Lung (tissue), 12 donors: ENCODE results near the gene DBNDD1. TPM values are rescaled to one million over a fixed set of nuclear protein-coding genes. Genes with fewer than 3 reads are reported as not detected.

ENCODE experiments used
- ATAC-seq: fragments of 200-7000 bp; cut with Tn5 transposase; one replicate; pipeline ENCODE4 v1.9.1; 2020; ENCODE audit warnings: moderate number of reproducible peaks; ENCODE audit not compliant: insufficient read depth, low FRiP score
- DNase-seq, 3 donors: peaks; one replicate each; pipeline ENCODE4 v3.0.0-alpha.2; 2013 to 2017
- H3K27ac ChIP-seq, 2 donors: one replicate each; pipeline ENCODE4 v1.5.1; 2013; ENCODE audit warnings: mild to moderate bottlenecking in 2 of 2, moderate library complexity in 2 of 2, control low read depth in 1 of 2, inconsistent platforms in 1 of 2, low read depth in 1 of 2, low read length in 1 of 2
- H3K27me3 ChIP-seq, 3 donors: one replicate each; pipeline ENCODE4 v1.5.1; 2013; ENCODE audit warnings: low read length in 2 of 3; ENCODE audit not compliant: control insufficient read depth in 3 of 3, insufficient read depth in 3 of 3
- H3K36me3 ChIP-seq, 4 donors: one replicate each; pipeline ENCODE4 v1.5.1; 2013; ENCODE audit warnings: low read length in 4 of 4, mild to moderate bottlenecking in 1 of 4, moderate library complexity in 1 of 4; ENCODE audit not compliant: control insufficient read depth in 4 of 4, insufficient read depth in 4 of 4
- H3K4me1 ChIP-seq, 5 donors: one replicate each; pipeline ENCODE4 v1.5.1; 2013; ENCODE audit warnings: low read length in 5 of 5, mild to moderate bottlenecking in 2 of 5, moderate library complexity in 1 of 5; ENCODE audit not compliant: control insufficient read depth in 5 of 5, insufficient read depth in 5 of 5
- H3K4me3 ChIP-seq: one replicate; pipeline ENCODE4 v1.5.1; 2013; ENCODE audit warnings: mild to moderate bottlenecking, control low read depth, moderate library complexity
- H3K9ac ChIP-seq, 2 donors: one replicate each; pipeline ENCODE4 v1.5.1; 2013; ENCODE audit warnings: low read length in 2 of 2, control low read depth in 1 of 2; ENCODE audit not compliant: insufficient read depth in 1 of 2
- H3K9me3 ChIP-seq, 4 donors: one replicate each; pipeline ENCODE4 v1.5.1; 2013; ENCODE audit warnings: low read length in 3 of 4, mild to moderate bottlenecking in 1 of 4, moderate library complexity in 1 of 4; ENCODE audit not compliant: control insufficient read depth in 4 of 4, insufficient read depth in 3 of 4
- CTCF ChIP-seq: IDR thresholded peaks from 2 replicates; pipeline ENCODE4 v1.5.1; 2012; ENCODE audit warnings: mild to moderate bottlenecking; ENCODE audit errors: control extremely low read depth, extremely low read depth
- WGBS, 2 donors: extraction: QIAGEN DNeasy Blood & Tissue Kit; methylation state at CpG; one replicate each; pipeline ENCODE4 v1.1.7; 2013; 5-methylcytosine and 5-hydroxymethylcytosine counted together
- polyA plus RNA-seq, 2 donors: library from polyadenylated mRNA; stranded (reverse); fragments of 200-250 nt; gene quantifications; one replicate each; pipeline ENCODE4 v1.2.1, GENCODE V29; 2013
- total RNA-seq, 2 donors: library from RNA; depleted of rRNA in 1 of 2; stranded (reverse); fragments of >200 nt in 1 of 2; gene quantifications; one replicate each; pipeline ENCODE4 v1.2.1, GENCODE V29; 2014 to 2021
- donor health status: control.
- donor health status: control.
- donor health status: Bipolar disorder and iron deficiency.
- donor health status: healthy.
- donor health status: DM: yes; HTN: yes; CAD: no.

Gene DBNDD1
- total and polyA plus RNA-seq, 4 donors, result 2.5 to 5.8 (median 4.5) TPM

DNA sequence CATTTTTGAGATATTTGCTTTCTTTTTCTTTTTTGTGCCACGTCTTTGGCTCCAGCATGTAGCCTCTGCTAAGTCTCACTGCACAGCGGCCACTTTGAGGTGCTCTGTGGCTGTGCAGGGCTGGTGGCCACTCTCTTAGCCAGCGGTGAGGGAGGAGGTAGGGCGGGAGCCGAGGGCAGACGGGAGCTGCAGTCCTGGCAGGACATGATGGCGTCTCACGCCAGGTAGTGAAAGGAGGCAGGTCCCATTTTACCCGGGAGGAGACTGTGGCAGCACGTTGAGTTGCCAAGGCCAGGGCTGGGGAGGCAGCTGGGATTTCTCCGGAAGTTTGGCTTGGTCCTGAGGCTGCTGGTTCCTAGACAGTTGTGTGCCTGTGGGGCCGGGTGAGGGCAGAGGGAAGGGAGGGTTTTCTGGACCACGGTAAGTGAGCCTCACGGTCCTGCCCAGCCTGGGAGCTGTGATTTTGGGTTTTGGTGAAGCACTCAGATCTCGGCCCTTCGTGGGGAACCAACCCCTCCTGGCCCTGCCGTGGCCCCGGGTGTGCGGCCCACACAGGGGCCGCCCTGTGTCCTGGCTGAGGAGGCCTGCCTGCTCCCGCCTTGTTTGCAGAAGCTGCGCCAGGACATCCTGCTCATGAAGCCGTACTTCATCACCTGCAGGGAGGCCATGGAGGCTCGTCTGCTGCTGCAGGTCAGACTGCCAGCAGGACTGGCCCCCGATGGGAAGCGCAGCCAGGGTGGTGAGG, 56.3 kb downstream of the DBNDD1 start:
- H3K9me3 ChIP-seq, result no peaks in the 10 kb centered on the region
- peaks cover 0 to 64% (median 9%) of the 10 kb centered on the region in 4 donors for H3K36me3 ChIP-seq
- no peaks in the 10 kb centered on the region for H3K4me1 ChIP-seq
- TF ChIP-seq CTCF, result no peak
- no peaks in the 10 kb centered on the region for H3K27me3 ChIP-seq
- WGBS, 2 donors, result 91% methylated on average over 26 of the region's 26 CpGs
- H3K27ac ChIP-seq, result no peak overlapping the region
- H3K9ac ChIP-seq, result no peak overlapping the region
- DNase-seq (no peak), ATAC-seq (no peak)
- no peak overlapping the region for H3K4me3 ChIP-seq

GRCh38 chr16:89961920-89962319, 57.3 kb downstream of the DBNDD1 start:
- Histone ChIP-seq H3K4me3 (no peak overlapping the region), H3K4me1 (no peaks in the 10 kb centered on the region), H3K9me3 (no peaks in the 10 kb centered on the region), H3K27ac (no peak overlapping the region), H3K36me3 (peaks cover 0 to 72% (median 10%) of the 10 kb centered on the region in 4 donors), H3K27me3 (no peaks in the 10 kb centered on the region), H3K9ac (no peak overlapping the region)
- DNase-seq (no peak), ATAC-seq (no peak)
- WGBS, 2 donors, result 95% methylated on average over 22 to 23 of the region's 23 CpGs
- TF ChIP-seq CTCF, result no peak

GRCh38 chr16:89960966-89961365, 58.3 kb downstream of the DBNDD1 start:
- H3K4me3 ChIP-seq, result no peak overlapping the region
- WGBS, 2 donors, result 96 to 97% methylated on average over 13 of the region's 13 CpGs
- no peaks in the 10 kb centered on the region for H3K4me1 ChIP-seq
- H3K9me3 ChIP-seq, result no peaks in the 10 kb centered on the region
- ATAC-seq, result no peak
- no peak overlapping the region for H3K9ac ChIP-seq
- no peaks in the 10 kb centered on the region for H3K27me3 ChIP-seq
- no peak overlapping the region for H3K27ac ChIP-seq
- TF ChIP-seq CTCF, result no peak
- peaks cover 0 to 70% (median 10%) of the 10 kb centered on the region in 4 donors for H3K36me3 ChIP-seq
- no peak for DNase-seq

DNA sequence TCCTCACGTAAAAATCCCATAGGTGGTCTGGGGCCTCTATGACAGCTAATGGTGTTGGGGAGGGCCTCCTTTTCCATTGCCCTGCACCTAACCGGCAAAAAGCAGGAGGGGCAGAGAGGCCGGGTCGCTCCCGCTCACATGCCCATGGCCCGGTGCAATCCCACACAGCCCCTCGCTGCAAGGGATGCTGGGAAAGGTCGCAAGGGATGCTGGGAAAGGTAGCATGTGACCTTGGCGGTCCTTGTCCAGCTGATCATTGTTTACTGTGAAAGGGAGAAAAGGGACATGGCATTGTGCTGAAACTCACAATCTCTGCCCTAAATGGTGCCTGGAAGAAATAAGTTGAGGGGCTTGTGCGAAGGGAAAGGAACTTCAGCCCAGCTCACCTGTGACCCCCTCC, 60.7 kb downstream of the DBNDD1 start:
- Histone ChIP-seq H3K27me3 (no peaks in the 10 kb centered on the region), H3K9me3 (no peaks in the 10 kb centered on the region), H3K4me1 (no peaks in the 10 kb centered on the region), H3K4me3 (no peak overlapping the region), H3K27ac (no peak overlapping the region), H3K36me3 (peaks cover 0 to 56% (median 11%) of the 10 kb centered on the region in 4 donors), H3K9ac (no peak overlapping the region)
- no peak for TF ChIP-seq CTCF
- DNase-seq (no peak), ATAC-seq (no peak)
- WGBS, 2 donors, result 96 to 98% methylated on average over 10 of the region's 10 CpGs
